Subcutaneous abdominal adipose tissue (tissue), 5 donors: ENCODE measurements around the gene MPHOSPH10.
"Not testable (repeated sequence)": the region's sequence is repeated elsewhere in the genome, so short reads cannot be mapped to it uniquely, and the experiment has no call there.

ENCODE experiments used
- H3K27ac ChIP-seq: one replicate; pipeline ENCODE4 v1.7.0; 2013; ENCODE audit warnings: low read depth, mild to moderate bottlenecking, inconsistent platforms, low read length, moderate library complexity
- H3K27me3 ChIP-seq, 5 donors: one replicate each; pipeline ENCODE4 v1.7.0; 2013; ENCODE audit warnings: low read length in 5 of 5, inconsistent platforms in 1 of 5; ENCODE audit not compliant: control insufficient read depth in 5 of 5, insufficient read depth in 4 of 5
- H3K36me3 ChIP-seq, 5 donors: one replicate each; pipeline ENCODE4 v1.7.0; 2013; ENCODE audit warnings: low read length in 5 of 5; ENCODE audit not compliant: control insufficient read depth in 5 of 5, insufficient read depth in 5 of 5
- H3K4me1 ChIP-seq, 5 donors: one replicate each; pipeline ENCODE4 v1.7.0; 2013; ENCODE audit warnings: low read length in 5 of 5, mild to moderate bottlenecking in 3 of 5, moderate library complexity in 1 of 5; ENCODE audit not compliant: control insufficient read depth in 5 of 5, insufficient read depth in 5 of 5
- H3K4me3 ChIP-seq, 5 donors: one replicate each; pipeline ENCODE4 v1.7.0; 2013; ENCODE audit warnings: low read length in 5 of 5, low read depth in 1 of 5
- H3K9ac ChIP-seq, 5 donors: one replicate each; pipeline ENCODE4 v1.7.0; 2013; ENCODE audit warnings: low read length in 5 of 5, mild to moderate bottlenecking in 4 of 5, moderate library complexity in 3 of 5
- H3K9me3 ChIP-seq, 5 donors: one replicate each; pipeline ENCODE4 v1.7.0; 2013; ENCODE audit warnings: low read length in 5 of 5; ENCODE audit not compliant: control insufficient read depth in 5 of 5
- donor health status: healthy.
- donor health status: healthy.
- donor health status: healthy.
- donor health status: healthy.
- donor health status: healthy.

Gene MPHOSPH10

GRCh38 chr2:71125506-71126294, 4.7 kb upstream of the MPHOSPH10 start:
- no peak overlapping the region for H3K9ac ChIP-seq
- H3K4me1 ChIP-seq: peaks cover 0 to 18% (median 12%) of the 10 kb centered on the region in 5 donors
- no peak overlapping the region for H3K27ac ChIP-seq
- no peak overlapping the region for H3K4me3 ChIP-seq
- H3K9me3 ChIP-seq: no peaks in the 10 kb centered on the region
- H3K27me3 ChIP-seq: no peaks in the 10 kb centered on the region
- peaks cover 3 to 11% (median 10%) of the 10 kb centered on the region in 5 donors for H3K36me3 ChIP-seq

DNA sequence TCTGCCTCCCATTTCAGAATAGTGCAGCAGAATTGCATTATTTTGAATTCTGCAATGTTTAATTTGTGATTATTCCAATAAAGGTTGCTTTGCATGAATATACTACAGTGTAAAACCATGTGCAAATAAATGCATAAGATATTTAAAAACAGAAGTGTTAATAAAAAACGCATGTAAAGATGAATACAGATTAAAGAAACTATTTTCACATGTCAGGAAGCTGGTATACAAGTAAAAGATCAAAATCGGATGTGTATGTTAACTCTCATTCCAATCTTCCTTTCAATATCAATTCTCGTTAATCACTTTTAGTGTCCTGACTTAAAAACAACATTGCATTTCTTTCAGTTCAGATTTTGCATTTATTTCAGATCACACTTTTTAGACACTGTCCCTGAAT, 3.5 kb upstream of the MPHOSPH10 start:
- Histone ChIP-seq H3K9ac (no peak overlapping the region), H3K4me3 (no peak overlapping the region), H3K36me3 (peaks cover 3 to 10% (median 7%) of the 10 kb centered on the region in 5 donors), H3K9me3 (no peaks in the 10 kb centered on the region), H3K4me1 (peaks cover 2 to 31% (median 24%) of the 10 kb centered on the region in 5 donors), H3K27me3 (no peaks in the 10 kb centered on the region), H3K27ac (no peak overlapping the region)

DNA sequence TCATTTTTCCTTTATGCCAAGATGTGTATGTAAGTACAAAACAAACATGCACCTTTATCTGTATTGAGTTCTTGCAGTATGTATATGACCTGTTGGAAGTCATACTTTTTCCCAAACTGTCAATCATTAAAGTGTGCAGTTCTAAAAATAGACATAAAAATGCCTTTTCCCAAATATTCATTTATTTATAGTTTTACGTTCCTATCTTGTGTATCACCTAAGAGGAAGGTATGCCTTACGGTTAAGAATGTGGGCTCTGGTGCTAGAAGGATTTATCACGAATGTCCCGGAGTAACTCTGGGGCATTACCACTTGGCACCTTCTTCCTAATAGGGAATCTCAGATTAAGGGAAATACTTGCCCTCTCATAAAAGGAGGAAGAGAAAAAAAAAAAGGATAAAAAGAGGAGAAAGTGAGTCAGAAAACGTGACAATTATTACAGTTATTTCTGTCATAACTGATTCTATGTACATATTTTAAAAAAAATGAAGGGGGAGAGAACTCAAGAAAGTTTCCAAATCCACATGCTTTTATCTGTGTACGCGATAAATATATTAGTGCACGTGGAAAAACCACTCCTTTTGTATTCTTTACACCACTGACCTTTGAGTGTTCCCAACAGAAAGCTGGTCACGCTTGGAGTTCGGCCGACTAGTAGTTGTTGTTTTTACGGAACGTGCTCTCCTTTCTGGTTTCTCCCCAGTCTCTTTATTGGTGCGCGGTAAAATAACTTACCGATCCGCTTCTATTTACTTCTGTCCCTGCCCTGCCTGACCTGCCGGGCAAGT, 1.1 kb upstream of the MPHOSPH10 start:
- Histone ChIP-seq H3K9me3 (no peaks in the 10 kb centered on the region), H3K9ac (peak overlapping the region; percentile 77 to 96 (median 78)), H3K4me3 (peak overlapping the region; percentile 85 to 97 (median 91)), H3K4me1 (peaks cover 2 to 35% (median 30%) of the 10 kb centered on the region in 5 donors), H3K27ac (peak overlapping the region; percentile 92), H3K27me3 (no peaks in the 10 kb centered on the region), H3K36me3 (peaks cover 5 to 8% (median 6%) of the 10 kb centered on the region in 5 donors)

DNA sequence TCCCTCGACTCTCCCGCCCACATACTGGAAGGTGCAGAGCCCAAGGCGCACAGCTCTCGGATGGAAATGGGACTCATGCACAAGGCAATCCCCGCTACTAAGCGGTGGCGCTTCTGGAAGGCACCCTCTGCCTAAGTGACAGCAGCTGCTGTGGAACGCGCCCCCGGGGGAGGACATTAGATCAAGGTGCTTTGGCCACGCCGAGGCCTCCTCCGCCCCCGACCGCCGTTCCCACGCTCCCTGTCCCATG, 607 bp upstream of the MPHOSPH10 start:
- Histone ChIP-seq H3K4me1 (peaks cover 2 to 35% (median 30%) of the 10 kb centered on the region in 5 donors), H3K9ac (peak overlapping the region; percentile 77 to 96 (median 78)), H3K4me3 (peak overlapping the region; percentile 85 to 97 (median 91)), H3K27me3 (no peaks in the 10 kb centered on the region), H3K9me3 (no peaks in the 10 kb centered on the region), H3K27ac (peak overlapping the region; percentile 92), H3K36me3 (peaks cover 9 to 13% (median 9%) of the 10 kb centered on the region in 5 donors)

- Histone ChIP-seq H3K9me3 (no peaks in the 10 kb centered on the region), H3K27ac (peak overlapping the region; percentile 92), H3K9ac (peak overlapping the region; percentile 59 to 96 (median 94)), H3K36me3 (peaks cover 9 to 19% (median 16%) of the 10 kb centered on the region in 5 donors), H3K4me3 (peak overlapping the region; percentile 85 to 97 (median 92)), H3K27me3 (no peaks in the 10 kb centered on the region), H3K4me1 (peaks cover 2 to 35% (median 30%) of the 10 kb centered on the region in 5 donors)
Observed at GRCh38 chr2:71130905-71131244, 441 bp downstream of the MPHOSPH10 start.

DNA sequence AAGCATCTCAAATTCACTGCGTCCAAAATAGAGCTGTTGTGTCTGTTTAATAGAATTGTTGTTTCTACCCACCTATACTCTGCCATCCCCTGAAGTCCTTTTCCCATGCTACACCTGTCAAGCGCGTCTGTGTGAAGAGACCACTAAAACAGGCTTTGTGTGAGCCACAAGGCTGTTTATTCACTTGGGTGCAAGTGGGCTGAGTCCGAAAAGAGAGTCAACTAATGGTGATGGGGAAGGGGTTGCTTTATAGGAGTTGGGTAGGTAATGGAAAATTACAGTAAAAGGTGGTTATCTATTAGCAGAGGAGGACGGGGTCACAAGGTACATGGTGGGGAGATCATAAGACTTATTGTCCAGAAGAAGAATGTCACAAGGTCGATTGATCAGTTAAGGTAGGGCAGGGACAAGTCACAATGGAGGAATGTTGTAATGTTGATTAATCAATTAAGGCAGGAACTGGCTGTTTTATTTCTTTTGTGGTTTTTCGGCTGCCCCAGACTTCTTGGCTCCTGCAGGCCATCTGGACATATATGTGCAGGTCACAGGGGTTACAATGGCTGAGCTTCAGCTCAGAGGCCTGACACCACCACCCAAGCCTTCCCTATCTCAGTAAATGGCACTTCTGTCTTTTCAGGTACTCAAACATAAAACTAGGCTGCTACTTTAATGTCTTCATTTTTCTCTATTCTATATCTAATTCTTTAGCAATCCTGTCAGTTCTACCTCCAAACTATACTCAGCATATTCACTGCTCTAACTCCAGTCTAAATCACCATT, 1.1 kb downstream of the MPHOSPH10 start:
- not testable (repeated sequence) for H3K27me3 ChIP-seq, H3K9me3 ChIP-seq
- Histone ChIP-seq H3K36me3 (peaks cover 12 to 26% (median 22%) of the 10 kb centered on the region in 5 donors), H3K9ac (peak overlapping the region; percentile 59 to 96 (median 94)), H3K4me3 (peak overlapping the region; percentile 85 to 97 (median 92)), H3K4me1 (peaks cover 2 to 35% (median 30%) of the 10 kb centered on the region in 5 donors), H3K27ac (peak overlapping the region; percentile 92)

DNA sequence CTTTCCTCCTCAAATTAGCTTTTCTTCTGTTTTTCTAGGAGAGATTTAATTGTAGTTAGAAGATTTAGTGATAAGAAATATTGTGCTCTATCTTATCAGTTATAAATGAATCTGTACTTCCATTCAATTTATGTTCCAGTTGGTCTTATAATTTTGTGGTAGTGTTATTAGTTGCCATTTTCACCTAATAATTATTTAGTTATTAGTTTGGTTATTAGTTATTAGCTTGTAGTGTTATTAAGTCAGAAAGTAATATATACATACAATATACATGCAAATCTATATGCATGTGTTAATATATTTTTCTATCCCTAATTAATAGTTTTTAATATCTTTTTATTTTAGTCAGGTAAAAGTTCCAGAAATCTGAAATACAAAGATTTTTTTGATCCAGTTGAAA, 3.2 kb downstream of the MPHOSPH10 start:
- H3K27ac ChIP-seq: no peak overlapping the region
- H3K27me3 ChIP-seq: no peaks in the 10 kb centered on the region
- H3K4me1 ChIP-seq: peaks cover 2 to 33% (median 28%) of the 10 kb centered on the region in 5 donors
- peaks cover 18 to 45% (median 34%) of the 10 kb centered on the region in 5 donors for H3K36me3 ChIP-seq
- no peak overlapping the region for H3K4me3 ChIP-seq
- H3K9ac ChIP-seq: no peak overlapping the region
- no peaks in the 10 kb centered on the region for H3K9me3 ChIP-seq

GRCh38 chr2:71136174-71136573, 5.7 kb downstream of the MPHOSPH10 start:
- Histone ChIP-seq H3K4me1 (peaks cover 1 to 14% (median 13%) of the 10 kb centered on the region in 5 donors), H3K36me3 (peaks cover 35 to 68% (median 57%) of the 10 kb centered on the region in 5 donors), H3K9ac (no peak overlapping the region), H3K4me3 (no peak overlapping the region), H3K27me3 (no peaks in the 10 kb centered on the region), H3K9me3 (no peaks in the 10 kb centered on the region), H3K27ac (no peak overlapping the region)

DNA sequence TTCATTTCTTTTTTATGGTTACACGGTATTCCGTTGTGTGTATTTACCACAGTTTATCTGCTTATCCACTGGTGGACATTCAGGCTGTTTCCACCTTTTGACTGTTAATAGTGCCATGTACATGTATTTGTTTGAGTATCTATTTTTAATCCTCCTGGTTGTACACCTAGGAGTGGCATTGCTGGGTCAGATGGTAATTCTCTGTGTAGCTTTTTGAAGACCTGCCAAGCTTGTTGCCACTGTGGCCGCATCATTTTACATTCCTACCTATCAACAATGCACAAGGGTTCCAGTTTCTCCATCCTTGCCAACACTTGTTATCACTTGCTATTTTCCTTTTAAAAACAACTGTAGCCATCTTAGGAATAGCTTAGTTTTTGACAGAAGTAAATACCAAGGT, 13.3 kb downstream of the MPHOSPH10 start:
- H3K36me3 ChIP-seq: peaks cover 70 to 96% (median 84%) of the 10 kb centered on the region in 5 donors
- H3K4me3 ChIP-seq: no peak overlapping the region
- no peaks in the 10 kb centered on the region for H3K4me1 ChIP-seq
- no peak overlapping the region for H3K27ac ChIP-seq
- H3K9ac ChIP-seq: no peak overlapping the region
- no peaks in the 10 kb centered on the region for H3K9me3 ChIP-seq
- no peaks in the 10 kb centered on the region for H3K27me3 ChIP-seq
